ENCODE results near the gene ACYP2. TPM values are rescaled to one million over a fixed set of nuclear protein-coding genes. Genes with fewer than 3 reads are reported as not detected.

ACYP2 gene
- total RNA-seq, 1 donor from 2014 or later: 7.0 TPM

GRCh38 chr2:54295911-54296310 lies 180.5 kb downstream of the ACYP2 start:
- DNase-seq (ENCODE audit: low spot score): no peak
- no peak overlapping the region for H3K27ac Mint-ChIP-seq (ENCODE audit: unreplicated experiment)
- H3K4me3 Mint-ChIP-seq (ENCODE audit: unreplicated experiment): no peak overlapping the region
- H3K4me1 Mint-ChIP-seq (ENCODE audit: unreplicated experiment): peaks cover 6% of the 10 kb centered on the region
- no peaks in the 10 kb centered on the region for H3K9me3 Mint-ChIP-seq (ENCODE audit: unreplicated experiment)
- no peak for TF ChIP-seq CTCF (IDR thresholded peaks at IDR 0.05; ENCODE audit: unreplicated experiment)
- no peaks in the 10 kb centered on the region for H3K36me3 Mint-ChIP-seq (ENCODE audit: low read depth, unreplicated experiment)
- no peaks in the 10 kb centered on the region for H3K27me3 Mint-ChIP-seq (ENCODE audit: unreplicated experiment)

GRCh38 chr2:54298514-54298913 lies 183.1 kb downstream of the ACYP2 start:
- H3K4me1 Mint-ChIP-seq (ENCODE audit: unreplicated experiment): peaks cover 6% of the 10 kb centered on the region
- no peaks in the 10 kb centered on the region for H3K36me3 Mint-ChIP-seq (ENCODE audit: low read depth, unreplicated experiment)
- no peak overlapping the region for H3K27ac Mint-ChIP-seq (ENCODE audit: unreplicated experiment)
- H3K4me3 Mint-ChIP-seq (ENCODE audit: unreplicated experiment): no peak overlapping the region
- no peaks in the 10 kb centered on the region for H3K27me3 Mint-ChIP-seq (ENCODE audit: unreplicated experiment)
- no peak for DNase-seq (ENCODE audit: low spot score)
- no peak for TF ChIP-seq CTCF (IDR thresholded peaks at IDR 0.05; ENCODE audit: unreplicated experiment)
- no peaks in the 10 kb centered on the region for H3K9me3 Mint-ChIP-seq (ENCODE audit: unreplicated experiment)

- no peak for TF ChIP-seq CTCF (IDR thresholded peaks at IDR 0.05; ENCODE audit: unreplicated experiment)
- no peaks in the 10 kb centered on the region for H3K36me3 Mint-ChIP-seq (ENCODE audit: low read depth, unreplicated experiment)
- no peaks in the 10 kb centered on the region for H3K27me3 Mint-ChIP-seq (ENCODE audit: unreplicated experiment)
- no peak overlapping the region for H3K27ac Mint-ChIP-seq (ENCODE audit: unreplicated experiment)
- peaks cover 3% of the 10 kb centered on the region for H3K4me1 Mint-ChIP-seq (ENCODE audit: unreplicated experiment)
- no peak for DNase-seq (ENCODE audit: low spot score)
- H3K9me3 Mint-ChIP-seq (ENCODE audit: unreplicated experiment): no peaks in the 10 kb centered on the region
- no peak overlapping the region for H3K4me3 Mint-ChIP-seq (ENCODE audit: unreplicated experiment)
These were observed 188.2 kb downstream of the ACYP2 start for GRCh38 chr2:54303631-54304030.

- H3K36me3 Mint-ChIP-seq (ENCODE audit: low read depth, unreplicated experiment): no peaks in the 10 kb centered on the region
- no peaks in the 10 kb centered on the region for H3K9me3 Mint-ChIP-seq (ENCODE audit: unreplicated experiment)
- no peak for DNase-seq (ENCODE audit: low spot score)
- peaks cover 6% of the 10 kb centered on the region for H3K4me1 Mint-ChIP-seq (ENCODE audit: unreplicated experiment)
- no peak overlapping the region for H3K27ac Mint-ChIP-seq (ENCODE audit: unreplicated experiment)
- H3K27me3 Mint-ChIP-seq (ENCODE audit: unreplicated experiment): peaks cover under 1% of the 10 kb centered on the region
- no peak for TF ChIP-seq CTCF (IDR thresholded peaks at IDR 0.05; ENCODE audit: unreplicated experiment)
- no peak overlapping the region for H3K4me3 Mint-ChIP-seq (ENCODE audit: unreplicated experiment)
These were observed 191.1 kb downstream of the ACYP2 start for GRCh38 chr2:54306556-54306955.

GRCh38 chr2:54308186-54308585 lies 192.8 kb downstream of the ACYP2 start:
- peaks cover 2% of the 10 kb centered on the region for H3K27me3 Mint-ChIP-seq (ENCODE audit: unreplicated experiment)
- H3K4me3 Mint-ChIP-seq (ENCODE audit: unreplicated experiment): no peak overlapping the region
- no peaks in the 10 kb centered on the region for H3K36me3 Mint-ChIP-seq (ENCODE audit: low read depth, unreplicated experiment)
- no peak for DNase-seq (ENCODE audit: low spot score)
- H3K27ac Mint-ChIP-seq (ENCODE audit: unreplicated experiment): no peak overlapping the region
- peaks cover 6% of the 10 kb centered on the region for H3K4me1 Mint-ChIP-seq (ENCODE audit: unreplicated experiment)
- no peak for TF ChIP-seq CTCF (IDR thresholded peaks at IDR 0.05; ENCODE audit: unreplicated experiment)
- no peaks in the 10 kb centered on the region for H3K9me3 Mint-ChIP-seq (ENCODE audit: unreplicated experiment)

Data from endothelial cell (in vitro differentiated cells).